ENCODE measurements around the gene ZRANB3.

- TF ChIP-seq CTCF (conservative IDR thresholded peaks at IDR 0.05): no peak
- no peak for TF ChIP-seq ZFX (IDR thresholded peaks at IDR 0.05)
These were observed 16.3 kb upstream of the ZRANB3 start for GRCh38 chr2:135547311-135547710.
